Neuronal stem cell (in vitro differentiated cells): ENCODE measurements around the gene TPRG1L. TPM values are rescaled to one million over a fixed set of nuclear protein-coding genes. Genes with fewer than 3 reads are reported as not detected.
"Not testable (repeated sequence)": the region's sequence is repeated elsewhere in the genome, so short reads cannot be mapped to it uniquely, and the experiment has no call there.

Experiments used
- DNase-seq: peaks from one replicate; pipeline ENCODE4 v3.0.0-alpha.2; 2013; ENCODE audit warnings: low spot score
- H2AFZ ChIP-seq: one replicate; pipeline ENCODE4 v1.6.1; 2013; ENCODE audit warnings: mild to moderate bottlenecking, low read length, inconsistent platforms
- H2AK5ac ChIP-seq: 2 replicates; pipeline ENCODE4 v1.6.1; 2013; ENCODE audit warnings: low read depth, mild to moderate bottlenecking, inconsistent platforms, low read length, moderate library complexity, mixed read lengths
- H2BK120ac ChIP-seq: 2 replicates; pipeline ENCODE4 v1.6.1; 2013; ENCODE audit warnings: low read depth, mild to moderate bottlenecking, inconsistent platforms, low read length, moderate library complexity, mixed read lengths
- H2BK12ac ChIP-seq: one replicate; pipeline ENCODE4 v1.6.1; 2013; ENCODE audit warnings: low read length, inconsistent platforms
- H2BK15ac ChIP-seq: 2 replicates; pipeline ENCODE4 v1.6.1; 2013; ENCODE audit warnings: mild to moderate bottlenecking, low read length, inconsistent platforms, mixed read lengths
- H2BK5ac ChIP-seq: one replicate; pipeline ENCODE4 v1.6.1; 2013; ENCODE audit warnings: inconsistent platforms, mild to moderate bottlenecking, low read length, moderate library complexity
- H3K14ac ChIP-seq: one replicate; pipeline ENCODE4 v1.6.1; 2013; ENCODE audit warnings: low read length, inconsistent platforms
- H3K18ac ChIP-seq: 2 replicates; pipeline ENCODE4 v1.6.1; 2013; ENCODE audit warnings: low read length, inconsistent platforms
- H3K23ac ChIP-seq: 2 replicates; pipeline ENCODE4 v1.6.1; 2013; ENCODE audit warnings: low read depth, mild to moderate bottlenecking, mixed read lengths, low read length, inconsistent platforms; ENCODE audit not compliant: poor library complexity
- H3K27ac ChIP-seq: replicated peaks from 3 replicates; pipeline ENCODE4 v1.5.1; 2013; ENCODE audit warnings: low read length, inconsistent platforms
- H3K27me3 ChIP-seq, 3 experiments: 2 replicates each; pipeline ENCODE4 v1.6.1; 2013; ENCODE audit warnings: low read length in 3 of 3, mild to moderate bottlenecking in 2 of 3, inconsistent platforms in 1 of 3, low read depth in 1 of 3, mixed read lengths in 1 of 3, moderate library complexity in 1 of 3; ENCODE audit not compliant: control insufficient read depth in 3 of 3, insufficient read depth in 3 of 3
- H3K36me3 ChIP-seq, 2 donors: replicated peaks in 1 of 2; 2 replicates each; pipeline ENCODE4 v1.6.1; 2013; ENCODE audit warnings: low read length in 2 of 2; ENCODE audit not compliant: control insufficient read depth in 2 of 2, insufficient read depth in 2 of 2
- H3K4ac ChIP-seq: 2 replicates; pipeline ENCODE4 v1.6.1; 2013; ENCODE audit warnings: inconsistent platforms, mild to moderate bottlenecking, low read length, moderate library complexity
- H3K4me1 ChIP-seq, 2 donors: 1 replicate in 1 of 2; 2 replicates in 1 of 2; pipeline ENCODE4 v1.6.1; 2013; ENCODE audit warnings: low read length in 2 of 2, low read depth in 1 of 2; ENCODE audit not compliant: control insufficient read depth in 2 of 2, insufficient read depth in 1 of 2
- H3K4me2 ChIP-seq: one replicate; pipeline ENCODE4 v1.6.1; 2013; ENCODE audit warnings: mild to moderate bottlenecking, low read length, inconsistent platforms; ENCODE audit not compliant: insufficient read depth, poor library complexity, severe bottlenecking
- H3K4me3 ChIP-seq, 2 donors: 2 replicates each; pipeline ENCODE4 v1.5.1; 2013; ENCODE audit warnings: low read length in 2 of 2, mild to moderate bottlenecking in 2 of 2, inconsistent platforms in 1 of 2, moderate library complexity in 1 of 2
- H3K79me1 ChIP-seq: one replicate; pipeline ENCODE4 v1.6.1; 2013; ENCODE audit warnings: low read depth, mild to moderate bottlenecking, inconsistent platforms, low read length, moderate library complexity
- H3K9ac ChIP-seq: one replicate; pipeline ENCODE4 v1.6.1; 2013; ENCODE audit warnings: mild to moderate bottlenecking, low read depth, low read length, inconsistent platforms; ENCODE audit not compliant: poor library complexity
- H3K9me3 ChIP-seq, 2 donors: replicated peaks in 1 of 2; 2 replicates each; pipeline versions ENCODE3 to v1.6.1; 2013; ENCODE audit warnings: low read length in 2 of 2, mild to moderate bottlenecking in 2 of 2, inconsistent platforms in 1 of 2, low read depth in 1 of 2, mixed read lengths in 1 of 2, moderate library complexity in 1 of 2; ENCODE audit not compliant: control insufficient read depth in 2 of 2, insufficient read depth in 1 of 2
- H4K8ac ChIP-seq: one replicate; pipeline ENCODE4 v1.6.1; 2013; ENCODE audit warnings: low read depth, mild to moderate bottlenecking, inconsistent platforms, low read length, moderate library complexity
- H4K91ac ChIP-seq: one replicate; pipeline ENCODE4 v1.6.1; 2013; ENCODE audit warnings: low read length, low read depth, mild to moderate bottlenecking, inconsistent platforms; ENCODE audit not compliant: poor library complexity
- WGBS, 2 donors: extraction: QIAGEN DNeasy Blood & Tissue Kit; methylation state at CpG; one replicate each; pipeline ENCODE4 v1.1.7; 2013; ENCODE audit warnings: missing lambda C conversion rate in 2 of 2, mixed read lengths in 1 of 2; ENCODE audit not compliant: insufficient read length in 2 of 2, insufficient replicate concordance in 1 of 2; ENCODE audit errors: extremely low coverage in 2 of 2; 5-methylcytosine and 5-hydroxymethylcytosine counted together
- polyA plus RNA-seq, 2 experiments: library from polyadenylated mRNA; stranded (reverse); fragments of 200-250 nt; gene quantifications; one replicate each; pipeline ENCODE4 v1.2.3, GENCODE V29; 2013

The TPRG1L gene
- polyA plus RNA-seq (2013, experiment 1 of 2) = 13.4 TPM
- 13.2 TPM for polyA plus RNA-seq (2013, experiment 2 of 2)

GRCh38 chr1:3624200-3625136, at the start of gene TPRG1L:
Gene TPRG1L (plus strand): TSS chr1:3625015. CDS start chr1:3625073, 58 bp downstream.
- peak within 1 kb of the TSS; percentile 66 for H2BK5ac ChIP-seq
- peak within 1 kb of the TSS; percentile 3 for H4K8ac ChIP-seq
- H3K36me3 ChIP-seq = peaks cover 22 to 26% of the 10 kb centered on the region in 2 donors
- H3K9ac ChIP-seq = peak within 1 kb of the TSS; percentile 97
- no peak within 1 kb of the TSS for H3K27ac ChIP-seq
- peak within 1 kb of the TSS; percentile 79 for H2AK5ac ChIP-seq
- no CpG with 5 or more reads among the region's 108 CpGs for WGBS, 2 donors
- H3K23ac ChIP-seq = peak within 1 kb of the TSS; percentile 96
- H3K79me1 ChIP-seq = no peaks in the 10 kb centered on the region
- peak; percentile 98 for DNase-seq
- peak within 1 kb of the TSS; percentile 84 for H3K4ac ChIP-seq
- H3K14ac ChIP-seq = peak within 1 kb of the TSS; percentile 94
- peak within 1 kb of the TSS; percentile 99 for H2AFZ ChIP-seq
- H2BK12ac ChIP-seq = peak within 1 kb of the TSS; percentile 94
- peak within 1 kb of the TSS; percentile 94 for H3K18ac ChIP-seq
- no peak within 1 kb of the TSS for H4K91ac ChIP-seq
- peaks cover 11 to 14% of the 10 kb centered on the region in 2 donors for H3K4me1 ChIP-seq
- peak within 1 kb of the TSS; percentile 98 for H3K4me2 ChIP-seq
- peaks cover 0 to 2% of the 10 kb centered on the region in 2 donors for H3K9me3 ChIP-seq
- H3K4me3 ChIP-seq = peak within 1 kb of the TSS; percentile 89 to 92
- peak within 1 kb of the TSS; percentile 26 for H2BK15ac ChIP-seq
- H2BK120ac ChIP-seq = no peak within 1 kb of the TSS
- peaks cover 0 to 4% (median 2%) of the 10 kb centered on the region in 3 experiments for H3K27me3 ChIP-seq

- DNase-seq, H2BK15ac ChIP-seq, H2BK12ac ChIP-seq, H3K4me3 ChIP-seq, H4K91ac ChIP-seq, H3K9me3 ChIP-seq, H3K14ac ChIP-seq, H4K8ac ChIP-seq, H2AK5ac ChIP-seq, H3K4me1 ChIP-seq, H3K4me2 ChIP-seq, H3K9ac ChIP-seq, H3K27me3 ChIP-seq, H3K36me3 ChIP-seq, H3K79me1 ChIP-seq, H3K4ac ChIP-seq, H3K23ac ChIP-seq, H2BK5ac ChIP-seq, H3K27ac ChIP-seq, H2BK120ac ChIP-seq, H2AFZ ChIP-seq, H3K18ac ChIP-seq: not testable (repeated sequence)
- no CpG with 5 or more reads among the region's 6 CpGs for WGBS, 2 donors
Measured at GRCh38 chr1:3575515-3575914, 49.3 kb upstream of the TPRG1L start.

DNA sequence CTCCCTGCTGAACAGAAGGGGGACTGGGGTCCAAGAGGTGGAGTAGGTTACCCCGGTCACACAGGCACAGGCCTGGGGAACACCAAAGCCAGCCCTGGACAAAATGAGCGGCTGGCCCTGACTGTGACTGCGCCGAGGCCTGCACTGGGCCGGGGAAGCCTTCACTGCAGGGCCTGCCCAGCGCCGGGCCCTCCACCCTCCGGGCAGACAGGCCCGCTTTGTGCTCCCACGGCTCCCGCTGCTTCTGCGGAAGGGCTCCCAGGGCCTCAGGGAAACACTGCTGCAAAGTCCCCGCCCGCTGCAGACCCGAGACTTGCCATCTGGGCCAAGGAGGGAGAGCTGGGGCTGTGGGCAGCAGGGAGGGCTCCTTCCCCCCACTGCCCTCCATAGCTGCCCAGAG, 48.8 kb upstream of the TPRG1L start:
- H2BK5ac ChIP-seq = no peak overlapping the region
- no peaks in the 10 kb centered on the region for H3K27me3 ChIP-seq
- WGBS, 2 donors = no CpG with 5 or more reads among the region's 15 CpGs
- H2BK15ac ChIP-seq = no peak overlapping the region
- DNase-seq = no peak
- no peaks in the 10 kb centered on the region for H3K4me1 ChIP-seq
- no peak overlapping the region for H3K4me3 ChIP-seq
- H3K14ac ChIP-seq = no peak overlapping the region
- no peak overlapping the region for H2AK5ac ChIP-seq
- H3K4ac ChIP-seq = no peak overlapping the region
- H3K36me3 ChIP-seq = peaks cover 8 to 9% of the 10 kb centered on the region in 2 donors
- no peak overlapping the region for H3K4me2 ChIP-seq
- H3K79me1 ChIP-seq = peaks cover 6% of the 10 kb centered on the region
- no peak overlapping the region for H3K9ac ChIP-seq
- H2BK12ac ChIP-seq = no peak overlapping the region
- H4K8ac ChIP-seq = no peak overlapping the region
- no peak overlapping the region for H3K18ac ChIP-seq
- H3K27ac ChIP-seq = no peak overlapping the region
- peaks cover 0 to 2% of the 10 kb centered on the region in 2 donors for H3K9me3 ChIP-seq
- H2BK120ac ChIP-seq = no peak overlapping the region
- no peak overlapping the region for H4K91ac ChIP-seq
- H2AFZ ChIP-seq = no peak overlapping the region
- H3K23ac ChIP-seq = peak overlapping the region; percentile 23

- Histone ChIP-seq H2BK12ac (no peak overlapping the region), H2AFZ (no peak overlapping the region), H3K4me3 (peak overlapping the region in 1 of 2 donors; percentile 30), H3K18ac (no peak overlapping the region), H3K27ac (no peak overlapping the region), H3K27me3 (no peaks in the 10 kb centered on the region), H3K9me3 (peaks cover 0 to 2% of the 10 kb centered on the region in 2 donors), H3K79me1 (peaks cover 8% of the 10 kb centered on the region), H2BK120ac (peak overlapping the region; percentile 67), H3K14ac (no peak overlapping the region), H3K4me1 (no peaks in the 10 kb centered on the region), H4K91ac (no peak overlapping the region), H2BK5ac (peak overlapping the region; percentile 57), H3K4ac (no peak overlapping the region), H3K9ac (peak overlapping the region; percentile 60), H2AK5ac (no peak overlapping the region), H3K23ac (no peak overlapping the region), H3K36me3 (peaks cover 2 to 5% of the 10 kb centered on the region in 2 donors), H3K4me2 (no peak overlapping the region), H2BK15ac (no peak overlapping the region), H4K8ac (no peak overlapping the region)
- WGBS, 2 donors = no CpG with 5 or more reads among the region's 7 CpGs
- DNase-seq = no peak
Measured at GRCh38 chr1:3577300-3577699, 47.5 kb upstream of the TPRG1L start.
